ENCODE measurements around the gene OPA1. TPM values are rescaled to one million over a fixed set of nuclear protein-coding genes. Genes with fewer than 3 reads are reported as not detected.

Gene OPA1
- total and polyA plus RNA-seq, 4 donors = 13.2 to 54.5 (median 33.4) TPM

DNA sequence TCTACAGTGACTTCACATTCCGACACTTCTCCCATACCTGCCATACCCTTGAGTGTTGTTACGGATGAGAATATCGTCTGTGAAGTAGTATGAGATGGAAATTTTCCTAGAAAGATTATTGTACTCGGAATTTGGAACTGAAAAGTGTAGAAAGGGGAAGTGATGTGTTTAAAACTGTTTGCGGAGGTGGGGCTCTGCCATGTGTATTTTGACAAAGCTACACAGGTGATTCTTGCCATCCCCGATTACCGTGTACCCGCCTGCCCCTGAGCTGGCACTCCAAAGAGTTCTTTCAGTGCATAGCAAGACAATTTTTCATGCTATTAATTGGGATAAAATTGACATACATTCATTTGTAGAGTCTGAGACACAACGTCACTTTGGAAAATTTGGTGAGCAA is 81.7 kb downstream of the OPA1 start:
- Histone ChIP-seq H3K9ac (ENCODE audit: low read depth in 1 of 2, low read length in 2 of 2) (no peak overlapping the region), H3K27ac (ENCODE audit: low read depth in 1 of 2, low read length in 2 of 2) (no peak overlapping the region), H3K27me3 (ENCODE audit: control insufficient read depth in 4 of 4, insufficient read depth in 4 of 4, low read length in 3 of 4) (no peaks in the 10 kb centered on the region), H3K4me3 (ENCODE audit: low read depth in 1 of 3, low read length in 3 of 3) (no peak overlapping the region), H3K36me3 (ENCODE audit: control insufficient read depth in 4 of 4, insufficient read depth in 3 of 4, low read depth in 1 of 4, low read length in 3 of 4) (peaks cover 0 to 16% (median 7%) of the 10 kb centered on the region in 4 donors), H3K4me1 (ENCODE audit: control insufficient read depth in 4 of 4, insufficient read depth in 4 of 4, low read length in 3 of 4) (no peaks in the 10 kb centered on the region), H3K9me3 (ENCODE audit: control insufficient read depth in 4 of 4, low read length in 3 of 4) (no peaks in the 10 kb centered on the region)
- DNase-seq (ENCODE audit: low spot score) = no peak
- WGBS = 97% methylated on average over 9 of the region's 9 CpGs
- TF ChIP-seq, protein P1, sequence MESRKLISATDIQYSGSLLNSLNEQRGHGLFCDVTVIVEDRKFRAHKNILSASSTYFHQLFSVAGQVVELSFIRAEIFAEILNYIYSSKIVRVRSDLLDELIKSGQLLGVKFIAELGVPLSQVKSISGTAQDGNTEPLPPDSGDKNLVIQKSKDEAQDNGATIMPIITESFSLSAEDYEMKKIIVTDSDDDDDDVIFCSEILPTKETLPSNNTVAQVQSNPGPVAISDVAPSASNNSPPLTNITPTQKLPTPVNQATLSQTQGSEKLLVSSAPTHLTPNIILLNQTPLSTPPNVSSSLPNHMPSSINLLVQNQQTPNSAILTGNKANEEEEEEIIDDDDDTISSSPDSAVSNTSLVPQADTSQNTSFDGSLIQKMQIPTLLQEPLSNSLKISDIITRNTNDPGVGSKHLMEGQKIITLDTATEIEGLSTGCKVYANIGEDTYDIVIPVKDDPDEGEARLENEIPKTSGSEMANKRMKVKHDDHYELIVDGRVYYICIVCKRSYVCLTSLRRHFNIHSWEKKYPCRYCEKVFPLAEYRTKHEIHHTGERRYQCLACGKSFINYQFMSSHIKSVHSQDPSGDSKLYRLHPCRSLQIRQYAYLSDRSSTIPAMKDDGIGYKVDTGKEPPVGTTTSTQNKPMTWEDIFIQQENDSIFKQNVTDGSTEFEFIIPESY (IDR thresholded peaks at IDR 0.05) = no peak

DNA sequence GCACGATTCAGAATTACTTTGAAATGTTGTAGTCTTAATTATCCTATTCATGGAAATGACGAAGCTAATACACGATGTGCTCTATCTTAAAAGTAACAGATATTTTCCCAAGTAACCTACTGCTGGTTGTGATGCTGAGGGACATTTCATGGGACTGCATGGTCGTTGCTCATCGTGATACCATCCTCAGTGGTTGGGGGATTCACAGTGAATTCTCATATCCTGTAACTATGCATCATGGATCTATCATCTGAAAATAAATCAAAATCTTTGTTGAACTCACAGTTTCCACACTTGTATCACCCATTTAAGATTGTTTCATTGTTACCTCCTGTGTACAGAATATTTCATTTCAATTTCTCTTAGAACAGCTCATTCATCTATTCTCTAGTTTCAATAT is 84.7 kb downstream of the OPA1 start:
- TF ChIP-seq, protein P2, sequence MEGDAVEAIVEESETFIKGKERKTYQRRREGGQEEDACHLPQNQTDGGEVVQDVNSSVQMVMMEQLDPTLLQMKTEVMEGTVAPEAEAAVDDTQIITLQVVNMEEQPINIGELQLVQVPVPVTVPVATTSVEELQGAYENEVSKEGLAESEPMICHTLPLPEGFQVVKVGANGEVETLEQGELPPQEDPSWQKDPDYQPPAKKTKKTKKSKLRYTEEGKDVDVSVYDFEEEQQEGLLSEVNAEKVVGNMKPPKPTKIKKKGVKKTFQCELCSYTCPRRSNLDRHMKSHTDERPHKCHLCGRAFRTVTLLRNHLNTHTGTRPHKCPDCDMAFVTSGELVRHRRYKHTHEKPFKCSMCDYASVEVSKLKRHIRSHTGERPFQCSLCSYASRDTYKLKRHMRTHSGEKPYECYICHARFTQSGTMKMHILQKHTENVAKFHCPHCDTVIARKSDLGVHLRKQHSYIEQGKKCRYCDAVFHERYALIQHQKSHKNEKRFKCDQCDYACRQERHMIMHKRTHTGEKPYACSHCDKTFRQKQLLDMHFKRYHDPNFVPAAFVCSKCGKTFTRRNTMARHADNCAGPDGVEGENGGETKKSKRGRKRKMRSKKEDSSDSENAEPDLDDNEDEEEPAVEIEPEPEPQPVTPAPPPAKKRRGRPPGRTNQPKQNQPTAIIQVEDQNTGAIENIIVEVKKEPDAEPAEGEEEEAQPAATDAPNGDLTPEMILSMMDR (IDR thresholded peaks at IDR 0.05; ENCODE audit: low read depth, low read length, missing input control) = no peak
- TF ChIP-seq, protein P3, sequence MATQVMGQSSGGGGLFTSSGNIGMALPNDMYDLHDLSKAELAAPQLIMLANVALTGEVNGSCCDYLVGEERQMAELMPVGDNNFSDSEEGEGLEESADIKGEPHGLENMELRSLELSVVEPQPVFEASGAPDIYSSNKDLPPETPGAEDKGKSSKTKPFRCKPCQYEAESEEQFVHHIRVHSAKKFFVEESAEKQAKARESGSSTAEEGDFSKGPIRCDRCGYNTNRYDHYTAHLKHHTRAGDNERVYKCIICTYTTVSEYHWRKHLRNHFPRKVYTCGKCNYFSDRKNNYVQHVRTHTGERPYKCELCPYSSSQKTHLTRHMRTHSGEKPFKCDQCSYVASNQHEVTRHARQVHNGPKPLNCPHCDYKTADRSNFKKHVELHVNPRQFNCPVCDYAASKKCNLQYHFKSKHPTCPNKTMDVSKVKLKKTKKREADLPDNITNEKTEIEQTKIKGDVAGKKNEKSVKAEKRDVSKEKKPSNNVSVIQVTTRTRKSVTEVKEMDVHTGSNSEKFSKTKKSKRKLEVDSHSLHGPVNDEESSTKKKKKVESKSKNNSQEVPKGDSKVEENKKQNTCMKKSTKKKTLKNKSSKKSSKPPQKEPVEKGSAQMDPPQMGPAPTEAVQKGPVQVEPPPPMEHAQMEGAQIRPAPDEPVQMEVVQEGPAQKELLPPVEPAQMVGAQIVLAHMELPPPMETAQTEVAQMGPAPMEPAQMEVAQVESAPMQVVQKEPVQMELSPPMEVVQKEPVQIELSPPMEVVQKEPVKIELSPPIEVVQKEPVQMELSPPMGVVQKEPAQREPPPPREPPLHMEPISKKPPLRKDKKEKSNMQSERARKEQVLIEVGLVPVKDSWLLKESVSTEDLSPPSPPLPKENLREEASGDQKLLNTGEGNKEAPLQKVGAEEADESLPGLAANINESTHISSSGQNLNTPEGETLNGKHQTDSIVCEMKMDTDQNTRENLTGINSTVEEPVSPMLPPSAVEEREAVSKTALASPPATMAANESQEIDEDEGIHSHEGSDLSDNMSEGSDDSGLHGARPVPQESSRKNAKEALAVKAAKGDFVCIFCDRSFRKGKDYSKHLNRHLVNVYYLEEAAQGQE (IDR thresholded peaks at IDR 0.05) = no peak
- TF ChIP-seq HNF4A (conservative IDR thresholded peaks at IDR 0.05) (no peak), EGR1 (IDR thresholded peaks at IDR 0.05; ENCODE audit: low read depth in 2 of 2) (no peak), NR2F2 (IDR thresholded peaks at IDR 0.05) (no peak), GABPA (IDR thresholded peaks at IDR 0.05 in 1 of 2, conservative IDR thresholded peaks at IDR 0.05 in 1 of 2) (no peak), RAD21 (IDR thresholded peaks at IDR 0.05) (no peak), RXRA (IDR thresholded peaks at IDR 0.05) (no peak), SP1 (IDR thresholded peaks at IDR 0.05) (no peak), FOXA2 (IDR thresholded peaks at IDR 0.05) (no peak), YY1 (IDR thresholded peaks at IDR 0.05) (no peak)
- TF ChIP-seq, protein P1 (IDR thresholded peaks at IDR 0.05) = no peak
- TF ChIP-seq, protein P4, sequence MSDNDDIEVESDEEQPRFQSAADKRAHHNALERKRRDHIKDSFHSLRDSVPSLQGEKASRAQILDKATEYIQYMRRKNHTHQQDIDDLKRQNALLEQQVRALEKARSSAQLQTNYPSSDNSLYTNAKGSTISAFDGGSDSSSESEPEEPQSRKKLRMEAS (IDR thresholded peaks at IDR 0.05) = no peak
- TF ChIP-seq, protein P5, sequence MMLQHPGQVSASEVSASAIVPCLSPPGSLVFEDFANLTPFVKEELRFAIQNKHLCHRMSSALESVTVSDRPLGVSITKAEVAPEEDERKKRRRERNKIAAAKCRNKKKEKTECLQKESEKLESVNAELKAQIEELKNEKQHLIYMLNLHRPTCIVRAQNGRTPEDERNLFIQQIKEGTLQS (IDR thresholded peaks at IDR 0.05) = no peak

More for the DNA sequence above, 84.7 kb downstream of the OPA1 start:
- H3K4me3 ChIP-seq (ENCODE audit: low read depth in 1 of 3, low read length in 3 of 3) = no peak overlapping the region
- H3K36me3 ChIP-seq (ENCODE audit: control insufficient read depth in 4 of 4, insufficient read depth in 3 of 4, low read depth in 1 of 4, low read length in 3 of 4) = peaks cover 0 to 18% (median 3%) of the 10 kb centered on the region in 4 donors
- WGBS = 94% methylated on average over 5 of the region's 5 CpGs
- DNase-seq (ENCODE audit: low spot score) = no peak
- H3K9me3 ChIP-seq (ENCODE audit: control insufficient read depth in 4 of 4, low read length in 3 of 4) = no peaks in the 10 kb centered on the region
- H3K27ac ChIP-seq (ENCODE audit: low read depth in 1 of 2, low read length in 2 of 2) = no peak overlapping the region
- no peak overlapping the region for H3K9ac ChIP-seq (ENCODE audit: low read depth in 1 of 2, low read length in 2 of 2)
- H3K4me1 ChIP-seq (ENCODE audit: control insufficient read depth in 4 of 4, insufficient read depth in 4 of 4, low read length in 3 of 4) = no peaks in the 10 kb centered on the region
- no peaks in the 10 kb centered on the region for H3K27me3 ChIP-seq (ENCODE audit: control insufficient read depth in 4 of 4, insufficient read depth in 4 of 4, low read length in 3 of 4)
